H1 (cell line): ENCODE measurements around the gene ASTN1. TPM values are rescaled to one million over a fixed set of nuclear protein-coding genes. Genes with fewer than 3 reads are reported as not detected.

ENCODE experiments used
- CTCF ChIA-PET: fragments of 300-600 bp; sonication (Branson Sonifier 250); formaldehyde crosslinking; loops from one replicate; lab custom pipeline; 2021; ENCODE audit not compliant: partially characterized antibody; lab: Charles Lee
- POLR2A ChIA-PET: fragments of 300-600 bp; sonication (Branson Sonifier 250); formaldehyde crosslinking; loops from one replicate; lab custom pipeline; 2021; ENCODE audit warnings: inconsistent platforms; ENCODE audit not compliant: partially characterized antibody; lab: Charles Lee
- DNase-seq, 2 experiments: peaks; one replicate each; pipeline versions ENCODE4 v3.0.0 to v3.0.0-alpha.2; 2010 to 2022; ENCODE audit warnings: low spot score in 2 of 2, low read depth in 1 of 2, mixed read lengths in 1 of 2
- FAIRE-seq: peaks from 2 replicates; lab custom pipeline; 2011; peaks lifted over from hg19 to GRCh38; lab: Jason Lieb, UNC
- H2AFZ ChIP-seq: 2 replicates; pipeline ENCODE4 v1.8.1; 2012; ENCODE audit warnings: low read length, inconsistent platforms
- H2AK5ac ChIP-seq: 2 replicates; pipeline ENCODE4 v1.6.1; 2013; ENCODE audit warnings: low read depth, low read length
- H2BK120ac ChIP-seq: replicated peaks from 2 replicates; pipeline ENCODE3; 2013; ENCODE audit warnings: low read depth, low read length, inconsistent platforms
- H2BK12ac ChIP-seq: 2 replicates; pipeline ENCODE4 v1.6.1; 2013; ENCODE audit warnings: low read depth, low read length
- H2BK15ac ChIP-seq: 2 replicates; pipeline ENCODE4 v1.6.1; 2013; ENCODE audit warnings: low read length
- H2BK20ac ChIP-seq: 2 replicates; pipeline ENCODE4 v1.6.1; 2013; ENCODE audit warnings: low read length
- H2BK5ac ChIP-seq: 2 replicates; pipeline ENCODE4 v1.6.1; 2013; ENCODE audit warnings: low read depth, low read length
- H3K14ac ChIP-seq: 2 replicates; pipeline ENCODE4 v1.6.1; 2013; ENCODE audit warnings: inconsistent platforms; ENCODE audit not compliant: insufficient read length
- H3K18ac ChIP-seq: 2 replicates; pipeline ENCODE4 v1.6.1; 2013; ENCODE audit warnings: low read length; ENCODE audit errors: extremely low read depth
- H3K23ac ChIP-seq: 2 replicates; pipeline ENCODE4 v1.6.1; 2013; ENCODE audit warnings: inconsistent platforms; ENCODE audit not compliant: insufficient read length
- H3K23me2 ChIP-seq: 2 replicates; pipeline ENCODE4 v1.6.1; 2013; ENCODE audit warnings: low read depth, low read length
- H3K27ac ChIP-seq: 2 replicates; pipeline ENCODE4 v1.6.1; 2011; ENCODE audit warnings: low read depth, low read length, inconsistent platforms
- H3K27me3 ChIP-seq, 4 experiments: replicated peaks in 1 of 4; 1 replicate in 1 of 4; 2 replicates in 3 of 4; pipeline versions ENCODE4 v1.6.1 to v1.8.1; 2011 to 2013; ENCODE audit warnings: low read length in 3 of 4, mild to moderate bottlenecking in 3 of 4, inconsistent platforms in 2 of 4, mixed read lengths in 2 of 4, moderate library complexity in 1 of 4; ENCODE audit not compliant: control insufficient read depth in 3 of 4, insufficient read depth in 3 of 4; ENCODE audit errors: extremely low read depth in 1 of 4
- H3K36me3 ChIP-seq, 4 experiments: 2 replicates each; pipeline versions ENCODE4 v1.6.1 to v1.8.1; 2011 to 2013; ENCODE audit warnings: mild to moderate bottlenecking in 4 of 4, low read length in 3 of 4, moderate library complexity in 2 of 4, control low read depth in 1 of 4, inconsistent platforms in 1 of 4; ENCODE audit not compliant: insufficient read depth in 4 of 4, control insufficient read depth in 2 of 4
- H3K4ac ChIP-seq: replicated peaks from 2 replicates; pipeline ENCODE3; 2013; ENCODE audit warnings: low read length, low read depth, mixed read lengths, inconsistent platforms; ENCODE audit not compliant: insufficient read length
- H3K4me1 ChIP-seq, 4 experiments: replicated peaks in 1 of 4; 1 replicate in 1 of 4; 2 replicates in 3 of 4; pipeline versions ENCODE4 v1.6.1 to v1.8.1; 2011 to 2013; ENCODE audit warnings: low read length in 3 of 4, inconsistent platforms in 2 of 4, mixed read lengths in 1 of 4; ENCODE audit not compliant: insufficient read depth in 4 of 4, control insufficient read depth in 3 of 4
- H3K4me2 ChIP-seq, 2 experiments: 2 replicates each; pipeline versions ENCODE4 v1.6.1 to v1.8.1; 2011 to 2013; ENCODE audit warnings: low read depth in 2 of 2, low read length in 2 of 2, control low read depth in 1 of 2, inconsistent platforms in 1 of 2, mild to moderate bottlenecking in 1 of 2; ENCODE audit not compliant: insufficient read depth in 1 of 2
- H3K4me3 ChIP-seq, 4 experiments: fragments of 200-600, 300-600 bp in 1 of 4; sonication (generic), shearing (Covaris generic), sonication (Bioruptor Twin) in 1 of 4; 2 replicates each; pipeline versions ENCODE4 v1.5.1 to v1.8.1; 2011 to 2016; ENCODE audit warnings: low read length in 4 of 4, low read depth in 3 of 4, control low read depth in 2 of 4, inconsistent platforms in 2 of 4, mild to moderate bottlenecking in 2 of 4, mixed read lengths in 1 of 4, moderate library complexity in 1 of 4; ENCODE audit not compliant: insufficient read depth in 2 of 4; ENCODE audit errors: extremely low read depth in 1 of 4
- H3K56ac ChIP-seq: replicated peaks from 2 replicates; pipeline ENCODE3; 2013; ENCODE audit warnings: low read depth, mild to moderate bottlenecking, mixed read lengths, low read length, inconsistent platforms; ENCODE audit not compliant: insufficient read length
- H3K79me1 ChIP-seq: 2 replicates; pipeline ENCODE4 v1.6.1; 2013; ENCODE audit warnings: low read depth, low read length, control low read depth
- H3K79me2 ChIP-seq, 2 experiments: 2 replicates each; pipeline versions ENCODE4 v1.6.1 to v1.8.1; 2012 to 2013; ENCODE audit warnings: low read length in 2 of 2, mild to moderate bottlenecking in 2 of 2, inconsistent platforms in 1 of 2; ENCODE audit not compliant: insufficient read depth in 2 of 2, control insufficient read depth in 1 of 2
- H3K9ac ChIP-seq, 4 experiments: replicated peaks in 1 of 4; 1 replicate in 1 of 4; 2 replicates in 3 of 4; pipeline versions ENCODE4 v1.6.1 to v1.8.1; 2011 to 2013; ENCODE audit warnings: low read depth in 3 of 4, low read length in 3 of 4, control low read depth in 2 of 4, mild to moderate bottlenecking in 2 of 4, moderate library complexity in 2 of 4, inconsistent platforms in 1 of 4; ENCODE audit errors: extremely low read depth in 1 of 4
- H3K9me3 ChIP-seq, 2 experiments: 2 replicates each; pipeline versions ENCODE4 v1.6.1 to v1.8.1; 2012 to 2013; ENCODE audit warnings: mild to moderate bottlenecking in 2 of 2, moderate library complexity in 2 of 2, control low read depth in 1 of 2, inconsistent platforms in 1 of 2, low read depth in 1 of 2, low read length in 1 of 2, mixed read lengths in 1 of 2; ENCODE audit not compliant: insufficient read depth in 2 of 2
- H4K20me1 ChIP-seq, 2 experiments: replicated peaks in 1 of 2; 2 replicates each; pipeline versions ENCODE3 to v1.8.1; 2011 to 2013; ENCODE audit warnings: inconsistent platforms in 2 of 2, low read length in 2 of 2, mild to moderate bottlenecking in 1 of 2; ENCODE audit not compliant: insufficient read depth in 2 of 2, control insufficient read depth in 1 of 2
- H4K5ac ChIP-seq: 2 replicates; pipeline ENCODE4 v1.6.1; 2013; ENCODE audit warnings: low read length, low read depth, mixed read lengths, inconsistent platforms; ENCODE audit not compliant: insufficient read length
- H4K8ac ChIP-seq: 2 replicates; pipeline ENCODE4 v1.8.0; 2013; ENCODE audit warnings: mild to moderate bottlenecking, moderate library complexity, low read length, inconsistent platforms; ENCODE audit not compliant: insufficient read depth; ENCODE audit errors: extremely low read depth
- H4K91ac ChIP-seq: replicated peaks from 2 replicates; pipeline ENCODE3; 2013; ENCODE audit warnings: low read length, mixed read lengths, inconsistent platforms; ENCODE audit not compliant: insufficient read length
- BCL11A ChIP-seq, 2 experiments: IDR thresholded peaks; one replicate each; pipeline ENCODE4 v1.6.1; 2011; ENCODE audit warnings: low read depth in 2 of 2, low read length in 2 of 2, mild to moderate bottlenecking in 2 of 2
- CEBPB ChIP-seq: IDR thresholded peaks from 2 replicates; pipeline ENCODE4 v1.6.1; 2012; ENCODE audit warnings: low read depth, low read length
- CREB1 ChIP-seq: IDR thresholded peaks from 2 replicates; pipeline ENCODE4 v1.6.1; 2012; ENCODE audit warnings: inconsistent platforms
- CTBP2 ChIP-seq: IDR thresholded peaks from 2 replicates; pipeline ENCODE4 v1.7.0; 2011; ENCODE audit warnings: borderline replicate concordance, mild to moderate bottlenecking, moderate library complexity, mixed read lengths, low read length; ENCODE audit not compliant: insufficient read depth, insufficient read length
- HDAC2 ChIP-seq, 2 experiments: fragments of 300-600 bp in 1 of 2; sonication (generic) in 1 of 2; IDR thresholded peaks; 2 replicates each; pipeline ENCODE4 v1.6.1; 2011 to 2012; ENCODE audit warnings: low read depth in 2 of 2, low read length in 2 of 2, mild to moderate bottlenecking in 2 of 2, moderate library complexity in 2 of 2, borderline replicate concordance in 1 of 2, inconsistent platforms in 1 of 2
- HDAC6 ChIP-seq: IDR thresholded peaks from one replicate; pipeline ENCODE4 v1.7.1; 2012; ENCODE audit warnings: low read depth, mild to moderate bottlenecking, inconsistent platforms, low read length, moderate library complexity
- KDM4A ChIP-seq: IDR thresholded peaks from one replicate; pipeline ENCODE4 v1.7.1; 2012; ENCODE audit warnings: low read depth, mild to moderate bottlenecking, moderate library complexity, low read length, inconsistent platforms; ENCODE audit not compliant: severe bottlenecking
- NANOG ChIP-seq: IDR thresholded peaks from 2 replicates; pipeline ENCODE4 v1.6.1; 2011; ENCODE audit warnings: low read length, low read depth, mild to moderate bottlenecking, inconsistent platforms; ENCODE audit not compliant: insufficient read depth, poor library complexity, severe bottlenecking
- TAF7 ChIP-seq: optimal IDR thresholded peaks from 2 replicates; pipeline ENCODE3; 2011; ENCODE audit warnings: low read depth, mild to moderate bottlenecking, inconsistent platforms, low read length, moderate library complexity, borderline replicate concordance
- YY1 ChIP-seq: IDR thresholded peaks from 2 replicates; pipeline ENCODE4 v1.6.1; 2011; ENCODE audit warnings: low read depth, mild to moderate bottlenecking, low read length
- WGBS, 2 experiments: shearing (Covaris generic) in 1 of 2; methylation state at CpG; one replicate each; pipeline versions ENCODE4 v1.1.6 to v1.1.7; 2013 to 2015; ENCODE audit warnings: low lambda C conversion rate in 2 of 2, mixed read lengths in 2 of 2, inconsistent platforms in 1 of 2, low coverage in 1 of 2, missing lambda C conversion rate in 1 of 2; ENCODE audit not compliant: insufficient replicate concordance in 2 of 2, insufficient coverage in 1 of 2, insufficient read length in 1 of 2; ENCODE audit errors: extremely low coverage in 1 of 2, missing lambda C conversion rate in 1 of 2; 5-methylcytosine and 5-hydroxymethylcytosine counted together
- polyA plus RNA-seq, 7 experiments: library from polyadenylated mRNA; depleted of rRNA in 3 of 7; stranded (reverse) in 5 of 7; unstranded in 2 of 7; fragments of >200 nt in 5 of 7; fragments of 200-250 nt in 2 of 7; gene quantifications; 1 replicate in 5 of 7; 2 replicates in 1 of 7; 4 replicates in 1 of 7; pipeline versions ENCODE4 v1.2.1 to v1.2.3, GENCODE V29; 2011 to 2013; ENCODE audit warnings: missing spikeins in 2 of 7, mixed read lengths in 2 of 7
- total RNA-seq: library from RNA; stranded (reverse); fragmentation: NEBNext Ultra II Directional; extraction: Animal tissue kit (Norgen Biotek cat#: 25700); gene quantifications from 2 replicates; pipeline ENCODE4 v1.2.1, GENCODE V29; 2021
- TF ChIP-seq, protein P1 (sequence below): IDR thresholded peaks from 2 replicates; pipeline ENCODE4 v1.6.1; 2012; ENCODE audit warnings: inconsistent platforms

Gene ASTN1
- total and polyA plus RNA-seq, 2 of the 8 experiments (the other 6 are each of a cell fraction or from before 2014, with no cell fraction given): 2.9 to 4.1 TPM

DNA sequence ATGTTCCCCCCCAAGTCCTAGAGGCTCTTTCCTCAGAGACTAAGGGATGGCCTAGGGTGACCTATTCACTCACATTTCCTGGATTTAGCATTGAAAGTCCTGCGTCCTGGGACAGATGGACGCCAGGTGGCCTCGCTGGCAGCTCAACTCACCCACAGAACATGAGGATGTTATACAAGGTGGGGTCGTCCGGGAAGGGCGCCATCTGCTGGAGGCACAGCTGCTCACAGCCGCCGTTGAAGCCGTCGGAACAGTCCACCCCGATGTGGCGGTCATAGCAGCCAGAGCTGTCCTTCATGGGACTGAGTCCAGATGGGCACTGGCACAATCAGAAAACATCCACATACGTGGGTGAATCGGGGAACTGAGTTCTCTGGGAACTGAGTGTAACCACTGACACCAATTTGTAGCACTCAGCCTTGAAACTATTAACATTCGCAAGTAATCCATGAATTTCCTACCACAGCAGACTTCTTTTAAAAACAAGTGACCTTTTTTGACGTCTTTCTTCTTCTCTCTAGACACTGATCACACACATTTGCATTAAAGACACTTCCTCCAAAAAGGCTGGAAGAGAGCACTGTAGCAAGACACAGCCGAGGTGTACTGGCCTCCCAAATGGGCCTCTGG is 215.4 kb downstream of the ASTN1 start:
- no peak overlapping the region for H3K18ac ChIP-seq
- no peaks in the 10 kb centered on the region; a peak in 1 of 7 replicates for H3K27me3 ChIP-seq
- H3K56ac ChIP-seq: no peak overlapping the region
- no peak overlapping the region for H3K4me3 ChIP-seq
- no peak overlapping the region for H2BK120ac ChIP-seq
- no peak overlapping the region for H2AK5ac ChIP-seq
- no peak overlapping the region for H3K4me2 ChIP-seq
- peak; percentile 78 for FAIRE-seq
- H3K14ac ChIP-seq: no peak overlapping the region
- no peaks in the 10 kb centered on the region for H3K79me2 ChIP-seq
- 0 out of 2 replicates have a peak overlapping the region, but pooled peaks have one; percentile 69 for H2BK20ac ChIP-seq
- no peak overlapping the region for H2BK5ac ChIP-seq
- no peak overlapping the region for H3K9ac ChIP-seq
- WGBS, 2 experiments: 35% methylated on average over 17 of the region's 17 CpGs; no CpG with 5 or more reads in 1 of the 2 experiments
- no peak overlapping the region for H2AFZ ChIP-seq
- ChIA-PET POLR2A (interaction anchor here (1.1 kb wide), 1 partner anchor 195 kb away, joined by 3 read pairs; no protein-coding TSS in a partner anchor), CTCF (interaction anchor here (0.6 to 23.5 kb wide), 39 partner anchors 3 to 997 kb away, joined by 3 to 279 read pairs (median 4); partner anchors contain the start of genes ASTN1 and BRINP2)
- H3K23ac ChIP-seq: no peak overlapping the region
- peak; percentile 80 to 96 for DNase-seq
- no peak overlapping the region for H4K91ac ChIP-seq
- H3K23me2 ChIP-seq: no peaks in the 10 kb centered on the region
- H2BK15ac ChIP-seq: no peak overlapping the region
- no peaks in the 10 kb centered on the region for H3K9me3 ChIP-seq
- no peaks in the 10 kb centered on the region for H4K20me1 ChIP-seq
- no peak overlapping the region for H4K8ac ChIP-seq
- H2BK12ac ChIP-seq: no peak overlapping the region; the same call in 1 of the 2 replicates
- no peak overlapping the region for H4K5ac ChIP-seq
- H3K4me1 ChIP-seq: peaks cover 0 to 11% (median 1%) of the 10 kb centered on the region in 4 experiments; a peak in 2 of 7 replicates
- no peaks in the 10 kb centered on the region for H3K36me3 ChIP-seq
- no peaks in the 10 kb centered on the region for H3K79me1 ChIP-seq
- no peak overlapping the region for H3K27ac ChIP-seq
- H3K4ac ChIP-seq: no peak overlapping the region
- TF ChIP-seq CEBPB (no peak), YY1 (peak; percentile 45; the same call in 1 of the 2 replicates), NANOG (no peak), HDAC2 (IDR thresholded peaks at IDR 0.05; ENCODE audit: borderline replicate concordance in 1 of 2, low read depth in 2 of 2, low read length in 2 of 2) (no peak), CREB1 (peak; percentile 62), BCL11A (IDR thresholded peaks at IDR 0.05; ENCODE audit: low read depth in 2 of 2, low read length in 2 of 2) (no peak), HDAC6 (no peak), KDM4A (no peak), TAF7 (no peak), CTBP2 (no peak)
- TF ChIP-seq, protein P1, sequence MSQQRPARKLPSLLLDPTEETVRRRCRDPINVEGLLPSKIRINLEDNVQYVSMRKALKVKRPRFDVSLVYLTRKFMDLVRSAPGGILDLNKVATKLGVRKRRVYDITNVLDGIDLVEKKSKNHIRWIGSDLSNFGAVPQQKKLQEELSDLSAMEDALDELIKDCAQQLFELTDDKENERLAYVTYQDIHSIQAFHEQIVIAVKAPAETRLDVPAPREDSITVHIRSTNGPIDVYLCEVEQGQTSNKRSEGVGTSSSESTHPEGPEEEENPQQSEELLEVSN: peak; percentile 32; the same call in 1 of the 2 replicates
